ENCODE data around the gene NRSN1.

- TF ChIP-seq CTCF (conservative IDR thresholded peaks at IDR 0.05 in 1 of 2, IDR thresholded peaks at IDR 0.05 in 1 of 2; ENCODE audit: low read depth in 1 of 2, low read length in 2 of 2) (no peak), EZH2 (IDR thresholded peaks at IDR 0.05; ENCODE audit: low read length, missing control alignments) (no peak)
These were observed 22.1 kb downstream of the NRSN1 start for GRCh38 chr6:24148154-24148570.
